ENCODE data around the gene CALR3. TPM values are rescaled to one million over a fixed set of nuclear protein-coding genes. Genes with fewer than 3 reads are reported as not detected.

CALR3 gene
- total and polyA plus RNA-seq, 2 of the 8 experiments (the other 6 are each of a cell fraction or from before 2014, with no cell fraction given), result 0.11 to 0.32 TPM

DNA sequence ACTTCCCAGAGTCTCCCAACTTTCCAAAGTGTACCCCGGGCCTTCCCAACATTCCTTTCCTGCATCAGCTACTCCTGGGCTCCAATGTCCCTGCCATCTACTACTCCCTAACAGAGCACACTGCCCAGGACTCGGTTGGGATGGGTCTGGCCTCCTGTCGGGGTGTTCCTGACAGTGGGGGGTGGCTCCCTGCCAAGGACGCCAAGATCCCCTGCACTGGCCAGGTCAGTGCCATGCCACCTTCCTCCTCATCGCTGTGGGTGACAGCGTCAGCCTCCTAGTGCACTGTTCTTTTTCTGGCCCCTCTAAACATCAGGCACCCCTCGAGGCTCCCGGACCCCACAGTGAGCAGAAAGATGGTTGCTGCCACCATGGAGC, 38.0 kb downstream of the CALR3 start:
- Histone ChIP-seq H2AFZ (ENCODE audit: low read length) (no peak overlapping the region), H4K91ac (replicated peaks; ENCODE audit: insufficient read length, low read length) (peak overlapping the region; percentile 78), H3K27me3 (replicated peaks in 1 of 4; ENCODE audit: control insufficient read depth in 3 of 4, extremely low read depth in 1 of 4, insufficient read depth in 3 of 4, low read length in 3 of 4) (no peaks in the 10 kb centered on the region), H2AK5ac (ENCODE audit: low read depth, low read length) (no peak overlapping the region), H3K4me3 (ENCODE audit: extremely low read depth in 1 of 4, insufficient read depth in 2 of 4, low read depth in 3 of 4, low read length in 4 of 4) (no peak overlapping the region), H3K4ac (replicated peaks; ENCODE audit: insufficient read length, low read depth, low read length) (peak overlapping the region; percentile 27), H3K23ac (ENCODE audit: insufficient read length) (no peak overlapping the region), H3K4me1 (replicated peaks in 1 of 4; ENCODE audit: control insufficient read depth in 3 of 4, insufficient read depth in 4 of 4, low read length in 3 of 4) (peaks cover 16 to 29% (median 23%) of the 10 kb centered on the region in 4 experiments), H2BK12ac (ENCODE audit: low read depth, low read length) (peak overlapping the region; percentile 85; the same call in 1 of the 2 replicates), H4K20me1 (replicated peaks in 1 of 2; ENCODE audit: control insufficient read depth in 1 of 2, insufficient read depth in 2 of 2, low read length in 2 of 2) (peaks cover 14 to 32% of the 10 kb centered on the region in 2 experiments), H2BK120ac (replicated peaks; ENCODE audit: low read depth, low read length) (no peak overlapping the region), H4K5ac (ENCODE audit: insufficient read length, low read depth, low read length) (no peak overlapping the region), H4K8ac (ENCODE audit: extremely low read depth, insufficient read depth, low read length) (peak overlapping the region; percentile 41; the same call in 1 of the 2 replicates), H2BK20ac (ENCODE audit: low read length) (no peak overlapping the region), H3K4me2 (ENCODE audit: insufficient read depth in 1 of 2, low read depth in 2 of 2, low read length in 2 of 2) (peak overlapping the region in 1 of 2 experiments; percentile 31; a peak in 2 of 4 replicates), H3K18ac (ENCODE audit: extremely low read depth, low read length) (no peak overlapping the region), H2BK5ac (ENCODE audit: low read depth, low read length) (peak overlapping the region; percentile 82), H3K9ac (replicated peaks in 1 of 4; ENCODE audit: extremely low read depth in 1 of 4, low read depth in 3 of 4, low read length in 3 of 4) (no peak overlapping the region), H3K27ac (ENCODE audit: low read depth, low read length) (0 out of 2 replicates have a peak overlapping the region, but pooled peaks have one; percentile 37), H3K9me3 (ENCODE audit: insufficient read depth in 2 of 2, low read depth in 1 of 2, low read length in 1 of 2) (no peaks in the 10 kb centered on the region), H3K79me2 (ENCODE audit: control insufficient read depth in 1 of 2, insufficient read depth in 2 of 2, low read length in 2 of 2) (peaks cover 3 to 93% of the 10 kb centered on the region in 2 experiments; a peak in 3 of 4 replicates), H3K14ac (ENCODE audit: insufficient read length) (no peak overlapping the region), H3K79me1 (ENCODE audit: low read depth, low read length) (peaks cover 30% of the 10 kb centered on the region), H3K56ac (replicated peaks; ENCODE audit: insufficient read length, low read depth, low read length) (no peak overlapping the region), H2BK15ac (ENCODE audit: low read length) (no peak overlapping the region), H3K36me3 (ENCODE audit: control insufficient read depth in 2 of 4, insufficient read depth in 4 of 4, low read length in 3 of 4) (no peaks in the 10 kb centered on the region), H3K23me2 (ENCODE audit: low read depth, low read length) (peaks cover 2% of the 10 kb centered on the region; the same call in 1 of the 2 replicates)
- CTCF ChIA-PET (ENCODE audit: partially characterized antibody), result interaction anchor here (7.1 kb wide), 1 partner anchor 15 kb away, joined by 66 read pairs; no protein-coding TSS in a partner anchor
- FAIRE-seq (no peak), DNase-seq (ENCODE audit: low read depth in 1 of 2, low spot score in 2 of 2) (no peak)
- POLR2A ChIA-PET (ENCODE audit: partially characterized antibody), result interaction anchor here (1.0 to 1.8 kb wide), 4 partner anchors 13 to 59 kb away, joined by 3 to 6 read pairs (median 3); no protein-coding TSS in a partner anchor
- 85% methylated on average over 8 of the region's 8 CpGs; no CpG with 5 or more reads in 1 of the 2 experiments for WGBS, 2 experiments (ENCODE audit: extremely low coverage in 1 of 2, insufficient coverage in 1 of 2, insufficient read length in 1 of 2, insufficient replicate concordance in 2 of 2, low coverage in 1 of 2, low lambda C conversion rate in 2 of 2, missing lambda C conversion rate in 1 of 2)
- TF ChIP-seq CEBPB (IDR thresholded peaks at IDR 0.05; ENCODE audit: low read depth, low read length), result no peak
- no peak for TF ChIP-seq TAF1 (IDR thresholded peaks at IDR 0.05; ENCODE audit: low read depth, low read length)
- no peak for TF ChIP-seq TEAD4 (IDR thresholded peaks at IDR 0.05; ENCODE audit: low read depth, low read length)
- TF ChIP-seq HDAC2 (IDR thresholded peaks at IDR 0.05; ENCODE audit: borderline replicate concordance in 1 of 2, low read depth in 2 of 2, low read length in 2 of 2), result no peak
- no peak for TF ChIP-seq RFX5 (IDR thresholded peaks at IDR 0.05; ENCODE audit: borderline replicate concordance, low read depth, low read length)
- TF ChIP-seq EZH2 (IDR thresholded peaks at IDR 0.05; ENCODE audit: low read depth, low read length, severe bottlenecking), result no peak
- no peak for TF ChIP-seq SIRT6 (IDR thresholded peaks at IDR 0.05; ENCODE audit: low read length)
- TF ChIP-seq SP2 (IDR thresholded peaks at IDR 0.05; ENCODE audit: low read length), result no peak
- TF ChIP-seq POLR2AphosphoS5 (IDR thresholded peaks at IDR 0.05; ENCODE audit: low read depth, low read length), result no peak
- no peak for TF ChIP-seq RXRA (IDR thresholded peaks at IDR 0.05; ENCODE audit: insufficient read depth, low read depth, low read length)
- no peak for TF ChIP-seq EP300 (IDR thresholded peaks at IDR 0.05; ENCODE audit: borderline replicate concordance in 1 of 2, low read depth in 2 of 2, low read length in 2 of 2)
- TF ChIP-seq, protein P1, sequence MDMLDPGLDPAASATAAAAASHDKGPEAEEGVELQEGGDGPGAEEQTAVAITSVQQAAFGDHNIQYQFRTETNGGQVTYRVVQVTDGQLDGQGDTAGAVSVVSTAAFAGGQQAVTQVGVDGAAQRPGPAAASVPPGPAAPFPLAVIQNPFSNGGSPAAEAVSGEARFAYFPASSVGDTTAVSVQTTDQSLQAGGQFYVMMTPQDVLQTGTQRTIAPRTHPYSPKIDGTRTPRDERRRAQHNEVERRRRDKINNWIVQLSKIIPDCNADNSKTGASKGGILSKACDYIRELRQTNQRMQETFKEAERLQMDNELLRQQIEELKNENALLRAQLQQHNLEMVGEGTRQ (IDR thresholded peaks at IDR 0.05; ENCODE audit: low read length), result no peak

All from H1 (cell line).